GM21526 (cell line): ENCODE results near the gene TNFRSF21.

Experiments used
- ATAC-seq: cut with Tn5 transposase; IDR thresholded peaks from one replicate; pipeline ENCODE4 v1.9.1; 2021; ENCODE audit warnings: moderate library complexity; ENCODE audit not compliant: unreplicated experiment, low FRiP score

The TNFRSF21 gene

DNA sequence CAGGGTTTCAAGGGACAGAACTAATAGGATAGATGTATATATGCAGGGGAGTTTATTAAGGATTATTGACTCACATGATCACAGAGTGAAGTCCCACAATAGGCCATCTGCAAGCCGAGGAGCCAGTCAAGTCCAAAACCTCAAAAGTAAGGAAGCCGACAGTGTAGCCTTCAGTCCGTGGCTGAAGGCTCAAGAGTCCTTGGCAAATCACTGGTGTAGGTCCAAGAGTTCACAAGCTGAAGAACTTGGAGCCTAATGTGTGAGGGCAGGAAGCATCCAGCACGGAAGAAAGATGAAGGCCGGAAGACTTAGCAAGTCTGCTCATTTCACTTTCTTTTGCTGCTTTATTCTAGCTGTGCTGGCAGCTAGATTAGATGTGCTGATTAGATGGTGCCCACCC, 128.0 kb downstream of the TNFRSF21 start:
- ATAC-seq = no peak
